Activated CD4-positive, alpha-beta T cell treated with anti-CD3 and anti-CD28 coated beads, Interleukin-2, Interleukin-4, amounts not matched to agents 100 ng/mL and 50 ng/mL, durations not matched to agents 16 hours and 8 hours (primary cell): Measurements from ENCODE around the gene RNF40.
"Not testable (repeated sequence)": the region's sequence is repeated elsewhere in the genome, so short reads cannot be mapped to it uniquely, and the experiment has no call there.

ENCODE experiments used
- DNase-seq: peaks from one replicate; pipeline ENCODE4 v3.0.0-alpha.2; 2020; ENCODE audit warnings: low spot score

The RNF40 gene

GRCh38 chr16:30820952-30821421 is 58.9 kb downstream of the RNF40 start:
- no peak for DNase-seq

- DNase-seq = not testable (repeated sequence)
Measured at GRCh38 chr16:30821441-30821840, 59.3 kb downstream of the RNF40 start.

- DNase-seq = no peak
Measured at GRCh38 chr16:30821891-30822290, 59.8 kb downstream of the RNF40 start.
